Measurements from ENCODE around the gene ZDHHC4.
"Not testable (repeated sequence)": the region's sequence is repeated elsewhere in the genome, so short reads cannot be mapped to it uniquely, and the experiment has no call there.

ZDHHC4 gene

GRCh38 chr7:6576024-6576866 lies 1.0 kb upstream of the ZDHHC4 start:
- no peaks in the 10 kb centered on the region; the same call in 1 of the 2 replicates for H3K4me1 ChIP-seq (ENCODE audit: control insufficient read depth, insufficient read depth, low read length)
- H3K9me3 ChIP-seq (ENCODE audit: control insufficient read depth, insufficient read depth, low read depth, low read length), result no peaks in the 10 kb centered on the region
- H3K27ac ChIP-seq (ENCODE audit: extremely low read depth, low read depth, low read length), result no peak overlapping the region
- CTCF ChIA-PET, result interaction anchor here (0.9 to 3.6 kb wide), 6 partner anchors 14 to 132 kb away, joined by 3 to 19 read pairs (median 4); partner anchors contain the start of gene INTS15
- peaks cover 7 to 11% of the 10 kb centered on the region in 2 experiments; a peak in 2 of 3 replicates for H3K36me3 ChIP-seq (ENCODE audit: control insufficient read depth in 2 of 2, insufficient read depth in 1 of 2, low read length in 2 of 2)
- H3K4me3 ChIP-seq (ENCODE audit: low read depth, low read length), result peak overlapping the region; percentile 54
- POLR2A ChIA-PET, result interaction anchor here (0.6 kb wide), 1 partner anchor 36 kb away, joined by 3 read pairs; no protein-coding TSS in a partner anchor
- no peak for TF ChIP-seq ZNF133 (tag by site-specific recombination; IDR thresholded peaks at IDR 0.05)
- TF ChIP-seq CTCF (tag by site-specific recombination; IDR thresholded peaks at IDR 0.05), result peak; percentile 40; the same call in 1 of the 2 replicates

- POLR2A ChIA-PET, result interaction anchor here (0.6 to 1.0 kb wide), 2 partner anchors 13 to 36 kb away, joined by 3 read pairs; partner anchors contain the start of gene INTS15
- CTCF ChIA-PET, result interaction anchor here (1.3 to 3.6 kb wide), 4 partner anchors 13 to 50 kb away, joined by 4 to 19 read pairs (median 6); partner anchors contain the start of gene INTS15
Measured at GRCh38 chr7:6576867-6577368, 336 bp upstream of the ZDHHC4 start.

GRCh38 chr7:6578114-6579084 lies 1.1 kb downstream of the ZDHHC4 start:
- Histone ChIP-seq H3K4me3 (ENCODE audit: low read depth, low read length) (no peak overlapping the region), H3K27ac (ENCODE audit: extremely low read depth, low read depth, low read length) (no peak overlapping the region), H3K9me3 (ENCODE audit: control insufficient read depth, insufficient read depth, low read depth, low read length) (no peaks in the 10 kb centered on the region), H3K36me3 (ENCODE audit: control insufficient read depth in 2 of 2, insufficient read depth in 1 of 2, low read length in 2 of 2) (peaks cover 23 to 32% of the 10 kb centered on the region in 2 experiments; a peak in 2 of 3 replicates), H3K4me1 (ENCODE audit: control insufficient read depth, insufficient read depth, low read length) (no peaks in the 10 kb centered on the region; the same call in 1 of the 2 replicates)
- TF ChIP-seq ZNF121 (tag by site-specific recombination; IDR thresholded peaks at IDR 0.05) (peak; percentile 62; the same call in 1 of the 2 replicates), REPIN1 (tag by site-specific recombination; IDR thresholded peaks at IDR 0.05; ENCODE audit: low read depth) (no peak), SCRT2 (tag by site-specific recombination; IDR thresholded peaks at IDR 0.05) (no peak)
- ChIA-PET POLR2A (interaction anchor here (0.9 to 1.0 kb wide), 3 partner anchors 10 to 45 kb away, joined by 3 read pairs; partner anchors contain the start of gene INTS15), CTCF (interaction anchor here (0.8 to 1.8 kb wide), 4 partner anchors 11 to 280 kb away, joined by 3 to 12 read pairs (median 4); partner anchors contain the start of gene INTS15)

More at GRCh38 chr7:6576867-6577368, 336 bp upstream of the ZDHHC4 start:
- TF ChIP-seq ZNF335 (tag by site-specific recombination; conservative IDR thresholded peaks at IDR 0.05), result 0 out of 2 replicates have a peak, but pooled peaks have one; percentile 60
- TF ChIP-seq ZNF362 (tag by site-specific recombination; IDR thresholded peaks at IDR 0.05), result peak; percentile 96
- peaks cover 12 to 18% of the 10 kb centered on the region in 2 experiments; a peak in 2 of 3 replicates for H3K36me3 ChIP-seq (ENCODE audit: control insufficient read depth in 2 of 2, insufficient read depth in 1 of 2, low read length in 2 of 2)
- H3K9me3 ChIP-seq (ENCODE audit: control insufficient read depth, insufficient read depth, low read depth, low read length); H3K4me1 ChIP-seq (ENCODE audit: control insufficient read depth, insufficient read depth, low read length): not testable (repeated sequence)
- peak overlapping the region; percentile 93 for H3K27ac ChIP-seq (ENCODE audit: extremely low read depth, low read depth, low read length)
- peak overlapping the region; percentile 82 for H3K4me3 ChIP-seq (ENCODE audit: low read depth, low read length)

- CTCF ChIA-PET, result interaction anchor here (0.8 to 0.9 kb wide), 2 partner anchors 10 to 279 kb away, joined by 4 read pairs; partner anchors contain the start of gene INTS15
- no peak for TF ChIP-seq KLF16 (tag by site-specific recombination; IDR thresholded peaks at IDR 0.05)
- no peak for TF ChIP-seq ZNF391 (tag by site-specific recombination; IDR thresholded peaks at IDR 0.05; ENCODE audit: borderline replicate concordance, low read depth)
- no peak for TF ChIP-seq INSM2 (tag by site-specific recombination; IDR thresholded peaks at IDR 0.05)
Measured at GRCh38 chr7:6579446-6579845, 2.2 kb downstream of the ZDHHC4 start.

More at GRCh38 chr7:6579446-6579845, 2.2 kb downstream of the ZDHHC4 start:
- H3K27ac ChIP-seq (ENCODE audit: extremely low read depth, low read depth, low read length), result no peak overlapping the region
- H3K9me3 ChIP-seq (ENCODE audit: control insufficient read depth, insufficient read depth, low read depth, low read length), result no peaks in the 10 kb centered on the region
- H3K4me1 ChIP-seq (ENCODE audit: control insufficient read depth, insufficient read depth, low read length), result no peaks in the 10 kb centered on the region; the same call in 1 of the 2 replicates
- POLR2A ChIA-PET, result no interaction called here
- H3K36me3 ChIP-seq (ENCODE audit: control insufficient read depth in 2 of 2, insufficient read depth in 1 of 2, low read length in 2 of 2), result peaks cover 26 to 40% of the 10 kb centered on the region in 2 experiments; a peak in 2 of 3 replicates
- H3K4me3 ChIP-seq (ENCODE audit: low read depth, low read length), result no peak overlapping the region

Data from HEK293 (cell line).